ENCODE data around the gene DNAJC21.

DNAJC21 gene

DNA sequence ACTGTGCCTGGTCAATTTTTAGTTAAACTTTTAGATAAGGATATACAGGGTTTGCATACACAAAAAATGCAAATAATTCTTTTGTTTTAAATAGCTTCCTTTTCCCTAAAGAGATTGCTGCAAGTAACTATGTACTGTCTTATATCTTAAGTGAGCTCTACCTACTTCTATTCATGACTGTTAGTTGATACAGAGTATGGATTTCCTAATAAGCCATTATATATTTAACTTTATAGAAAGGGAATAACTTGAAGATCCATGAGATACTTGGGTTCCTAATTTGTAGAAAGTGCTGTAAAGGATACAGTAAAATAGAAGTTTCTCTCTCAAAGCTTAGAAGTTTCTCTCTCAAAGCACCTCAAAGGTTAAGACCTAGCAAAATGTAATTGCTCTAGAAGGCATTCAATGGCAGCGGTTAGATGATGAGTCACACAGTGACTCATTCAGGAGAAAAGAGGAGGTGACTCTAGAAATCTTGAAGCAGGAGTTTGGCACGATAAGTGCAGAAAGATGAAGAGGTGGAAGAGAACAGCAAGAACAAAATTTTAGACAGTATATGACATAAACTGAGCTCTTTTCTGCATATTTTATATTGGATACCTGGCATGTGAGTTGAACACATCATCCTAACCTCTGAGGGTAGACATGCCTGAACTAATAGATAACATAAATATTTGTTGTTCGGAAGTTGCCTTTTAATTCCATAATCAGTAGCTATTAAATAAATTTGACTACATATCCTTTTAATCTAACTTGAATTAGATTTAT lies 5.5 kb upstream of the DNAJC21 start:
- Histone ChIP-seq H3K27me3 (replicated peaks; ENCODE audit: control insufficient read depth, insufficient read depth, low read length) (no peaks in the 10 kb centered on the region), H3K4me1 (ENCODE audit: control insufficient read depth, insufficient read depth, low read length) (peaks cover 15% of the 10 kb centered on the region), H3K36me3 (ENCODE audit: control insufficient read depth, insufficient read depth, low read length, severe bottlenecking) (peaks cover 78% of the 10 kb centered on the region), H3K4me3 (ENCODE audit: low read length) (no peak overlapping the region), H3K9ac (ENCODE audit: low read length) (no peak overlapping the region), H3K9me3 (ENCODE audit: control insufficient read depth, low read length) (no peaks in the 10 kb centered on the region)
- peak; percentile 85 for DNase-seq (ENCODE audit: low read depth)

DNA sequence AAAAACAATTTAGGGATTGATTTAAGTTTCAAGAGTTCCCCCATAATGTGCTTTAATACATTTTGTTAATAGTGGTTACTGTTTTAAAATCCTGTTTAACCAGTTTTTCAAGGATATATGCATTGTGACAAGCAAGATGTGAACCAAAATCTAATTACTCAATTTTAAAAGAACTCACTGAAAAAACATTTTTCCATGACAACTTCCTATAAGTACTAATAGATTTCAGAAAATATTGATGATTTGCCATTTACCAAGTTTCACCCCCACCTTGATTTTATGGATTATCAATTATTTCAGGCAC lies 4.9 kb upstream of the DNAJC21 start:
- Histone ChIP-seq H3K27me3 (replicated peaks; ENCODE audit: control insufficient read depth, insufficient read depth, low read length) (no peaks in the 10 kb centered on the region), H3K4me1 (ENCODE audit: control insufficient read depth, insufficient read depth, low read length) (peaks cover 16% of the 10 kb centered on the region), H3K4me3 (ENCODE audit: low read length) (no peak overlapping the region), H3K9ac (ENCODE audit: low read length) (no peak overlapping the region), H3K36me3 (ENCODE audit: control insufficient read depth, insufficient read depth, low read length, severe bottlenecking) (peaks cover 76% of the 10 kb centered on the region), H3K9me3 (ENCODE audit: control insufficient read depth, low read length) (no peaks in the 10 kb centered on the region)
- no peak for DNase-seq (ENCODE audit: low read depth)

DNA sequence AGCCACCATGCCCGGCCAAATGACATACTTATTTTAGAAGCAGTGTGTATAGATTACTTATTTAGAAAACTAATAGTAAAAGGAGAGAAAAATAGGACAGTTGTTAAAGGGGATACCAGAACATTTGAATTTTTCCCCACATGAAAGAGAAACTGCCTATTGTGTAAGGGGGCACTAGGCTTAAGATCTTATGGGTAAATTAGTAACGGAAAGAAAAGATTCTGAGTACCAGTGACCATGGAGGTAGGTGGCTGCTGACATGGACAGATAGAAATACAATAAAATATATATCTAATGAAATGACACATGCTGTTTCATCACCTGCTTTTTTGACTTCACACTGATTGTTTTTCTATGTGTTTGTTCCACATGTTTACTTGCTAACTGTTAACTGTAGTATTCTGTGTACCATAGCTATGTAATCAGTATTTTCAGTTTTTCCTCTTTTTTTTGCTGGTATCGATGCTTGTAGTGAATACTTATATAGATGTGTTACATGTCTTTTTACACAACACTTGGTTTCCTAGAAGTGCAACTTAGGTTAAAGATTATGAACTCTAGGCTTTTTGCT lies 3.0 kb upstream of the DNAJC21 start:
- Histone ChIP-seq H3K4me3 (ENCODE audit: low read length) (no peak overlapping the region), H3K9me3 (ENCODE audit: control insufficient read depth, low read length) (no peaks in the 10 kb centered on the region), H3K9ac (ENCODE audit: low read length) (no peak overlapping the region), H3K36me3 (ENCODE audit: control insufficient read depth, insufficient read depth, low read length, severe bottlenecking) (peaks cover 56% of the 10 kb centered on the region), H3K4me1 (ENCODE audit: control insufficient read depth, insufficient read depth, low read length) (peaks cover 24% of the 10 kb centered on the region), H3K27me3 (replicated peaks; ENCODE audit: control insufficient read depth, insufficient read depth, low read length) (no peaks in the 10 kb centered on the region)
- DNase-seq (ENCODE audit: low read depth), result no peak

DNA sequence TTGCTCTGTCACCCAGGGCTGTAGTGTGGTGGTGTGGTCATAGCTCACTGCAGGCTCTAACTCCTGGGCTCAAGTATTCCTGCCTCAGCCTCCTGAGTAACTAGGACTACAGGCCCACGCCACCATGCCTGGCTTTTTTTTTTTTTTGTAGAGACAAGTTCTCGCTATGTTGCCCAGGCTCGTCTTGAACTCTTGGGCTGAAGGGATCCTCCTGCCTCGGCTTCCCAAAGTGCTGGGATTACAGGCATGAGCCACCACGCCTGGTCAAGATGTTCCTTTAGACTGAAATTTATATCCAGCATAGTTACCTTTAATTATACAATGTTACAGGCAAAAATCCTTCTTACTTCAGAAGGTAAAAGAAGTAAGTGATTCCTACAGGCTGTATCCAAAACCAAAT lies 1.6 kb upstream of the DNAJC21 start:
- no peak overlapping the region for H3K4me3 ChIP-seq (ENCODE audit: low read length)
- H3K36me3 ChIP-seq (ENCODE audit: control insufficient read depth, insufficient read depth, low read length, severe bottlenecking), result peaks cover 43% of the 10 kb centered on the region
- H3K27me3 ChIP-seq (replicated peaks; ENCODE audit: control insufficient read depth, insufficient read depth, low read length), result no peaks in the 10 kb centered on the region
- peaks cover 29% of the 10 kb centered on the region for H3K4me1 ChIP-seq (ENCODE audit: control insufficient read depth, insufficient read depth, low read length)
- DNase-seq (ENCODE audit: low read depth), result no peak
- H3K9ac ChIP-seq (ENCODE audit: low read length), result no peak overlapping the region
- no peaks in the 10 kb centered on the region for H3K9me3 ChIP-seq (ENCODE audit: control insufficient read depth, low read length)

DNA sequence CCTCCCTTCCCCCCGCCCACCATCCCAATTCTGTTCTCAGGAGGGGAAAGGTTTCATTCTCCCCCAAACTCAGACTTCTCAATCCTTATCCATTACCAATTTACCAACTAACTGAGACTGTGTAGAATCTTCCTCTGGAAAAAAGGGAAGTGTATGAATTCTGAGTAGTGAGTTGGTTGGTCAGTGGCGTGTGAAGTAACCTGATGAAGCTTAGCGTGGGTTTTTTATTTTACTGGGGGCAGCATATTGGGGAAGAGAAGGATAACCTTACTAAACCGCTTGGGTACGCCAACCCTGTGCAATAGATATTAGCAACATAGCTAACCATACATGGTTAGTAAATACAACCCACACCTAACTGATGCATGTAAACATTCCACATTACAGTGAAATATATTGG lies 1.1 kb upstream of the DNAJC21 start:
- H3K4me3 ChIP-seq (ENCODE audit: low read length), result peak overlapping the region; percentile 83
- peaks cover 38% of the 10 kb centered on the region for H3K36me3 ChIP-seq (ENCODE audit: control insufficient read depth, insufficient read depth, low read length, severe bottlenecking)
- no peak for DNase-seq (ENCODE audit: low read depth)
- H3K9me3 ChIP-seq (ENCODE audit: control insufficient read depth, low read length), result no peaks in the 10 kb centered on the region
- no peak overlapping the region for H3K9ac ChIP-seq (ENCODE audit: low read length)
- no peaks in the 10 kb centered on the region for H3K27me3 ChIP-seq (replicated peaks; ENCODE audit: control insufficient read depth, insufficient read depth, low read length)
- H3K4me1 ChIP-seq (ENCODE audit: control insufficient read depth, insufficient read depth, low read length), result peaks cover 29% of the 10 kb centered on the region

DNA sequence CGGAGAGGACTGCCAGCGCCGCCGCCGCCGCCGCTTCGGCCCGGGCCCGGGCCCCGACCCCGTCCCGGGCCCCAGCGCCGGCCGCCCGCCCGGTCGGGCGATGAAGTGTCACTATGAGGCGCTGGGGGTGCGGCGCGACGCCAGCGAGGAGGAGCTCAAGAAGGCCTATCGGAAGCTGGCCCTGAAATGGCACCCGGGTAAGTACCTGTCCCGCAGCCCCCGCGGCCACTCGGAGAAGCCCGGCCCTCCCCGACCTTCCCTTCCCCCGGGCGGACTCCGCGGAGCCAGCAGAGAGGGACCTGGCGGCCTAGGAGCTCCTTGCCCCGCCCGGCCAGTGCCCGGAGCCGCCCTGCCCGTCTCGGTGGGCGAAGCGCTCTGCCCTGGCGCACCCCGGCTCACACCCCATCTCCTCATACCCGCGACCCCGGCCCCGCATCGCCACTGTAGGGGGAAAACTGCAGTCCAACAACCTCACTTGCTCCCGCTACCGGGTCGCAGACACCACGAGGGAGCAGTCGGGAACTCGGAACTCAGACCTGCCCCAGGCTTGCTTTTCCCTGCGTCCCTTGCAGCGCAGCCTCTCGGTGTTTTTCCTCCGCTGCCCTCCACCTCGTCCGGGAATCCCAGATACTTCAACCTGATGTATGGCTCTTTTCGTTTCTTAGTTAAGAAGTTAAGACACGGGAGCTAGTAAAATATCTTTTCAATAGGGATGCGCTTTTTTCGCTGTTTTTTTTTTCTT lies 532 bp downstream of the DNAJC21 start:
- H3K36me3 ChIP-seq (ENCODE audit: control insufficient read depth, insufficient read depth, low read length, severe bottlenecking), result peaks cover 22% of the 10 kb centered on the region
- peaks cover 19% of the 10 kb centered on the region for H3K4me1 ChIP-seq (ENCODE audit: control insufficient read depth, insufficient read depth, low read length)
- peak overlapping the region; percentile 94 for H3K9ac ChIP-seq (ENCODE audit: low read length)
- peak overlapping the region; percentile 95 for H3K4me3 ChIP-seq (ENCODE audit: low read length)
- DNase-seq (ENCODE audit: low read depth), result peak; percentile 88
- H3K27me3 ChIP-seq (replicated peaks; ENCODE audit: control insufficient read depth, insufficient read depth, low read length), result no peaks in the 10 kb centered on the region
- H3K9me3 ChIP-seq (ENCODE audit: control insufficient read depth, low read length), result no peaks in the 10 kb centered on the region

DNA sequence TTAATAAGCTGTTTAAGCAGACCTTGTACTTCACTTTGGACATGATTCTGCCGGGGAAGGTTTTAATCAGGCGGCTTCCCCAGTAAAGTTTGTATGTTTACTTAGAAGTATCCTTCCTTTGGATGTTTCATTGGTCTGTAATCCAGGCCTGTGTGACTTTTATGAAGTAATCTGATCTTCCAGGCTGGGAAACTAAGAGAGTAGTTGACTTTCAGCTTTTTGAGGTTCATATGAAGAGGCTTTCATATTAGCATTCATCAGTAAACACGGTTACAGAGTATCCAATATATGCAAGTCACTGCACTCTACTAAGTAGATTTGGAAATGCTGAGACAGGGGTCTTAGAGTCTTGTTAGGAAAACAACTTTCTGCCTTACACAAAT lies 1.1 kb downstream of the DNAJC21 start:
- Histone ChIP-seq H3K9ac (ENCODE audit: low read length) (peak overlapping the region; percentile 94), H3K4me1 (ENCODE audit: control insufficient read depth, insufficient read depth, low read length) (peaks cover 19% of the 10 kb centered on the region), H3K36me3 (ENCODE audit: control insufficient read depth, insufficient read depth, low read length, severe bottlenecking) (peaks cover 17% of the 10 kb centered on the region), H3K27me3 (replicated peaks; ENCODE audit: control insufficient read depth, insufficient read depth, low read length) (no peaks in the 10 kb centered on the region), H3K9me3 (ENCODE audit: control insufficient read depth, low read length) (no peaks in the 10 kb centered on the region), H3K4me3 (ENCODE audit: low read length) (peak overlapping the region; percentile 95)
- DNase-seq (ENCODE audit: low read depth), result peak; percentile 65

DNA sequence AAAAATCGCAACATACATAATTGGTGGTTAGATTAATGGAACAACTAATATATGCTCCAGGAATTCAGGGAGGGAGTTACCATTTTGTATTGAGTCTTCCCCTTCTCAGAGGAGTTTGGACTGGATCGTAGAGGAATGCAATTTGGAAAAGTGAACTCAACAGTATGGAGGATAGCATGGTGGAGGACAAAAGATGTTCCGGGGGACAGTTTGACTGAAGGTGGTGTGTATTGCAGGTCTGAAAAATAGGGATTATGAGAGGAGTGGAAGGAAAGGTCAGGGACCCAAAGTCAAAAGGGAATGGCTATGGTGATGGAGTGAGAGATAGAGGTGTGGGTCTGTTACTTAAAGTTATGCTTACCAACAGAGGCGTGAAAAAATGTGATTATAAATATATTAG lies 1.5 kb downstream of the DNAJC21 start:
- Histone ChIP-seq H3K27me3 (replicated peaks; ENCODE audit: control insufficient read depth, insufficient read depth, low read length) (no peaks in the 10 kb centered on the region), H3K9me3 (ENCODE audit: control insufficient read depth, low read length) (no peaks in the 10 kb centered on the region), H3K4me1 (ENCODE audit: control insufficient read depth, insufficient read depth, low read length) (peaks cover 19% of the 10 kb centered on the region), H3K4me3 (ENCODE audit: low read length) (peak overlapping the region; percentile 95), H3K9ac (ENCODE audit: low read length) (peak overlapping the region; percentile 94), H3K36me3 (ENCODE audit: control insufficient read depth, insufficient read depth, low read length, severe bottlenecking) (peaks cover 17% of the 10 kb centered on the region)
- no peak for DNase-seq (ENCODE audit: low read depth)

DNA sequence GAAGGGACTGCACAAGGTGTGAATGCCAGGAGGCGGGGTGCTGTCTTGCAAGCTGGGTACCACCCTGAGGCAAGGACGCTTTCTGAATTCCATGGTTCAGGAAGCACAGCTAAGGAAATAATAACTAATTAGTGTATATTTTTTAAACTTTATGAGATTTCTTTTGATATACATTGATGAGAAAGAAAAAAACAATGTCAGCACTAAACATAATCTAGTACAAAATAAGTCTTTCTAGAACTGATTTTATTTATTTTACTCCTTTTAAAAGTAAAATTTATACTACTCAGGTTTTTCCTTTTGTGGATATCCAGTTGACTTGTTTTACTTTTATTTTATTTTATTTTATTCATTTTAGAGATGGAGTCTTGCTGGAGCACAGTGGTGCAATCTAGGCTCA lies 3.6 kb downstream of the DNAJC21 start:
- Histone ChIP-seq H3K9me3 (ENCODE audit: control insufficient read depth, low read length) (no peaks in the 10 kb centered on the region), H3K9ac (ENCODE audit: low read length) (no peak overlapping the region), H3K4me1 (ENCODE audit: control insufficient read depth, insufficient read depth, low read length) (peaks cover 19% of the 10 kb centered on the region), H3K36me3 (ENCODE audit: control insufficient read depth, insufficient read depth, low read length, severe bottlenecking) (peaks cover 25% of the 10 kb centered on the region), H3K27me3 (replicated peaks; ENCODE audit: control insufficient read depth, insufficient read depth, low read length) (no peaks in the 10 kb centered on the region), H3K4me3 (ENCODE audit: low read length) (no peak overlapping the region)
- DNase-seq (ENCODE audit: low read depth), result no peak

DNA sequence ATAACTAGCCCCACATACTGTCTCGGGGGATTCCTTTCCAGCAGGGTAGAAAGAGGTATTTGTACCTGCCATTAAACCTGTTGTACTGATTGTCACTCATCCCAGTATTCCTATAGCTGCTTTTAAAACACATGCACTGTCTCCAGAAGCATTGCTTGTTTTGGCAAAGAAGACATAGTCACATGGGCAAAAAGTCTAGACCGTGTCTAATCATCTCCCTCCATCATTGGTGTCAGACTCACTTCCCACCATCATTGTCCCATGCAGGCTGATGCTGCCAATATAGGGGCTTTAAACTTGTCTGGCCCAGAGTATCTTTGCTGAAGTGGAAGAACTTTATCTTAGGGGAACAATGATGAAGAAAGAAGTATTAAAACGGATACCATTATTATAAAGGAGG lies 12.6 kb downstream of the DNAJC21 start:
- H3K9ac ChIP-seq (ENCODE audit: low read length), result no peak overlapping the region
- peaks cover 95% of the 10 kb centered on the region for H3K36me3 ChIP-seq (ENCODE audit: control insufficient read depth, insufficient read depth, low read length, severe bottlenecking)
- no peak for DNase-seq (ENCODE audit: low read depth)

DNA sequence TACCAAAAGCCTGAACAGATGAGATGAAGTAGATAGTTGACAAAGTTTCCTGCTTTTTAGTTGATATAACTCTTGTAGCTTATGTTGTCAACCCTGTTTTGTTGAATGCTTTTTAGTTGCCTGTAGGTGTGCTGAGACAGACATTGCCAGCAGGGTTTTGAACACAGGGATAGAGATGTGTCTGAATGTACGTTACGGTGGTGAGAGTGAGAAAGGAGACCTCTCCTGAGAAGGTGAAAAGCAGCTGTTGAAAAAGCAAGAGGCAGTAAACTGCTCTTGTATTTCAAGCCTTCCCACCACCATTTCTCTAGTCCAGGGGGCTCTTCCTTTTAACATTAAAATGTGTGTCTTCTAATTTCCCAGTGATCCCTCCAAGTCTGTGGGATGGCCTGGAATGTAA lies 14.7 kb downstream of the DNAJC21 start:
- Histone ChIP-seq H3K4me1 (ENCODE audit: control insufficient read depth, insufficient read depth, low read length) (no peaks in the 10 kb centered on the region), H3K36me3 (ENCODE audit: control insufficient read depth, insufficient read depth, low read length, severe bottlenecking) (peaks cover 85% of the 10 kb centered on the region), H3K27me3 (replicated peaks; ENCODE audit: control insufficient read depth, insufficient read depth, low read length) (no peaks in the 10 kb centered on the region), H3K9ac (ENCODE audit: low read length) (no peak overlapping the region), H3K4me3 (ENCODE audit: low read length) (no peak overlapping the region), H3K9me3 (ENCODE audit: control insufficient read depth, low read length) (no peaks in the 10 kb centered on the region)
- DNase-seq (ENCODE audit: low read depth), result no peak

More for the DNA sequence above, 12.6 kb downstream of the DNAJC21 start:
- no peaks in the 10 kb centered on the region for H3K4me1 ChIP-seq (ENCODE audit: control insufficient read depth, insufficient read depth, low read length)
- no peaks in the 10 kb centered on the region for H3K27me3 ChIP-seq (replicated peaks; ENCODE audit: control insufficient read depth, insufficient read depth, low read length)
- no peaks in the 10 kb centered on the region for H3K9me3 ChIP-seq (ENCODE audit: control insufficient read depth, low read length)
- no peak overlapping the region for H3K4me3 ChIP-seq (ENCODE audit: low read length)
